GM12878 (cell line): Measurements from ENCODE around the gene LAMA2. TPM values are rescaled to one million over a fixed set of nuclear protein-coding genes. Genes with fewer than 3 reads are reported as not detected.

Experiments used
- ATAC-seq: fragments of 200-7000 bp; cut with Tn5 transposase; 3 replicates; pipeline ENCODE4 v1.9.1; 2020; ENCODE audit warnings: mild to moderate bottlenecking, moderate library complexity
- BruUV-seq: library from RNA; stranded (reverse); fragments of 400-500 nt; replicated peaks from 2 replicates; lab custom pipeline; 2021; lab: Mats Ljungman, UMichigan
- CTCF ChIA-PET: fragments of 300-600 bp; sonication (Branson Sonifier 250); formaldehyde crosslinking; extraction: SDS; loops from one replicate; lab custom pipeline; 2021; ENCODE audit warnings: inconsistent platforms; lab: Yijun Ruan, JAX
- POLR2A ChIA-PET: fragments of 350-600 bp; formaldehyde crosslinking; extraction: SDS; loops from one replicate; lab custom pipeline; 2021; ENCODE audit warnings: inconsistent platforms; lab: Charles Lee
- RAD21 ChIA-PET: fragments of 300-600 bp; sonication (Branson Sonifier 250); formaldehyde crosslinking; loops from one replicate; lab custom pipeline; 2023; ENCODE audit warnings: antibody characterized with exemption; ENCODE audit not compliant: unreplicated experiment; lab: Charles Lee
- SMC1A ChIA-PET: fragments of 300-600 bp; sonication (Branson Sonifier 250); formaldehyde crosslinking; loops from one replicate; lab custom pipeline; 2023; ENCODE audit not compliant: unreplicated experiment, uncharacterized antibody; lab: Charles Lee
- DNase-seq: peaks from one replicate; pipeline ENCODE4 v3.0.0-alpha.2; 2011; ENCODE audit warnings: low read depth, low spot score
- FAIRE-seq: peaks from 3 replicates; lab custom pipeline; 2011; peaks lifted over from hg19 to GRCh38; lab: Jason Lieb, UNC
- H2AFZ ChIP-seq: 2 replicates; pipeline ENCODE4 v1.6.0; 2011; ENCODE audit warnings: low read depth, low read length, control low read depth; ENCODE audit not compliant: control insufficient read depth
- H3K27ac ChIP-seq: 2 replicates; pipeline ENCODE4 v1.5.1; 2011; ENCODE audit warnings: control low read depth; ENCODE audit not compliant: control insufficient read depth, insufficient read depth
- H3K27me3 ChIP-seq, 2 experiments: replicated peaks in 1 of 2; 2 replicates each; pipeline versions ENCODE4 v1.6.0 to v1.6.1; 2011; ENCODE audit warnings: low read length in 1 of 2; ENCODE audit not compliant: control insufficient read depth in 2 of 2, insufficient read depth in 2 of 2
- H3K36me3 ChIP-seq, 2 experiments: 2 replicates each; pipeline ENCODE4 v1.5.1; 2011; ENCODE audit warnings: low read length in 1 of 2; ENCODE audit not compliant: control insufficient read depth in 2 of 2, insufficient read depth in 2 of 2
- H3K4me1 ChIP-seq: 2 replicates; pipeline ENCODE4 v1.6.1; 2011; ENCODE audit warnings: mild to moderate bottlenecking, low read length, moderate library complexity, mixed read lengths; ENCODE audit not compliant: control insufficient read depth, insufficient read depth
- H3K4me2 ChIP-seq: 2 replicates; pipeline ENCODE4 v1.6.0; 2011; ENCODE audit warnings: control low read depth; ENCODE audit not compliant: control insufficient read depth, insufficient read depth
- H3K4me3 ChIP-seq: fragments of 200-600 bp; sonication (generic); 2 replicates; pipeline ENCODE4 v1.5.1; 2016
- H3K79me2 ChIP-seq: 2 replicates; pipeline ENCODE4 v1.6.0; 2011; ENCODE audit warnings: low read length; ENCODE audit not compliant: control insufficient read depth, insufficient read depth
- H3K9ac ChIP-seq: 2 replicates; pipeline ENCODE4 v1.8.0; 2011; ENCODE audit warnings: low read length, control low read depth, mixed read lengths; ENCODE audit not compliant: control insufficient read depth, insufficient read depth
- H3K9me3 ChIP-seq: replicated peaks from 3 replicates; pipeline ENCODE4 v1.5.1; 2011; ENCODE audit warnings: mild to moderate bottlenecking, low read length; ENCODE audit not compliant: control insufficient read depth, insufficient read depth
- H4K20me1 ChIP-seq: 2 replicates; pipeline ENCODE4 v1.6.0; 2011; ENCODE audit not compliant: control insufficient read depth, insufficient read depth
- CBFB ChIP-seq: IDR thresholded peaks from 2 replicates; pipeline ENCODE4 v1.6.1; 2016; ENCODE audit warnings: antibody characterized with exemption, low read depth
- CTCF ChIP-seq, 3 experiments: IDR thresholded peaks in 2 of 3; conservative IDR thresholded peaks in 1 of 3; 2 replicates each; pipeline ENCODE4 v1.5.1; 2011; ENCODE audit warnings: low read depth in 3 of 3, low read length in 3 of 3, mild to moderate bottlenecking in 3 of 3, control low read depth in 2 of 3, moderate library complexity in 2 of 3, inconsistent platforms in 1 of 3, mixed read lengths in 1 of 3; ENCODE audit not compliant: control insufficient read depth in 2 of 3, insufficient read depth in 1 of 3; ENCODE audit errors: extremely low read depth in 1 of 3
- DPF2 ChIP-seq: fragments of 450-650 bp; IDR thresholded peaks from 2 replicates; pipeline ENCODE4 v1.6.1; 2017; ENCODE audit warnings: mild to moderate bottlenecking
- ESRRA ChIP-seq: IDR thresholded peaks from 2 replicates; pipeline ENCODE4 v1.6.1; 2012; ENCODE audit warnings: mild to moderate bottlenecking, low read length, improper control_type of control experiment
- IRF4 ChIP-seq: IDR thresholded peaks from 2 replicates; pipeline ENCODE4 v1.6.1; 2011; ENCODE audit warnings: low read depth, low read length
- MEF2B ChIP-seq: fragments of 450-650 bp; IDR thresholded peaks from 2 replicates; pipeline ENCODE4 v1.6.1; 2018; ENCODE audit warnings: mild to moderate bottlenecking, moderate library complexity; ENCODE audit not compliant: partially characterized antibody, poor library complexity, severe bottlenecking
- SIX5 ChIP-seq: IDR thresholded peaks from 2 replicates; pipeline ENCODE4 v1.6.1; 2011; ENCODE audit warnings: mild to moderate bottlenecking, low read depth, low read length, moderate library complexity; ENCODE audit not compliant: severe bottlenecking
- STAT1 ChIP-seq: fragments of 450-650 bp; conservative IDR thresholded peaks from 2 replicates; pipeline ENCODE4 v1.6.1; 2014; ENCODE audit warnings: antibody characterized with exemption, mild to moderate bottlenecking
- TCF3 ChIP-seq: IDR thresholded peaks from 2 replicates; pipeline ENCODE4 v1.6.1; 2012; ENCODE audit warnings: low read depth, mild to moderate bottlenecking, low read length, borderline replicate concordance; ENCODE audit not compliant: insufficient read depth
- YBX1 ChIP-seq: fragments of 450-650 bp; IDR thresholded peaks from 2 replicates; pipeline ENCODE4 v1.6.1; 2016; ENCODE audit warnings: antibody characterized with exemption
- ZBTB4 ChIP-seq: fragments of 450-650 bp; formaldehyde crosslinking; IDR thresholded peaks from 2 replicates; pipeline ENCODE4 v1.4.0; 2022; ENCODE audit warnings: mild to moderate bottlenecking, moderate library complexity
- ZNF274 ChIP-seq: IDR thresholded peaks from one replicate; pipeline ENCODE4 v1.8.0; 2011; ENCODE audit not compliant: insufficient read length, insufficient read depth
- WGBS: methylation state at CpG from one replicate; pipeline ENCODE4 v1.1.6; 2016; ENCODE audit warnings: low lambda C conversion rate; ENCODE audit not compliant: insufficient replicate concordance, insufficient coverage; ENCODE audit errors: missing lambda C conversion rate; 5-methylcytosine and 5-hydroxymethylcytosine counted together
- in situ Hi-C: fragments of 300-500 bp; cut with MboI; formaldehyde crosslinking; loops from 9 replicates; pipeline ENCODE4 v1.14.3; 2018; ENCODE audit warnings: mixed read lengths
- intact Hi-C: fragments of 100-400 bp; cut with micrococcal nuclease; formaldehyde crosslinking; loops from one replicate; pipeline ENCODE4 v1.14.2; 2022; ENCODE audit not compliant: unreplicated experiment
- polyA plus RNA-seq, 11 experiments: library from polyadenylated mRNA; depleted of rRNA in 4 of 11; unstranded in 6 of 11; stranded (reverse) in 5 of 11; fragments of >200 nt; fragmentation: Nextera tagmentation in 4 of 11; fragmentation: Illumina TruSeq in 1 of 11; extraction: Ambion mirVana in 4 of 11; extraction: Trizol in 1 of 11; gene quantifications; 1 replicate in 1 of 11; 2 replicates in 10 of 11; pipeline versions ENCODE4 v1.2.1 to v1.2.3, GENCODE V29; 2011 to 2016; ENCODE audit warnings: inconsistent platforms in 2 of 11, missing spikeins in 2 of 11, low read depth in 1 of 11
- total RNA-seq, 4 experiments: library from RNA; depleted of rRNA in 3 of 4; stranded (reverse); fragments of >200 nt in 3 of 4; fragmentation: Illumina TruSeq in 1 of 4; extraction: Trizol in 1 of 4; gene quantifications; 2 replicates each; pipeline versions ENCODE4 v1.2.1 to v1.2.3, GENCODE V29; 2013 to 2021

The LAMA2 gene
- total and polyA plus RNA-seq, 10 of the 15 experiments (the other 5 are each of a cell fraction or from before 2014, with no cell fraction given): 0.04 to 2.0 (median 0.37) TPM; not detected in 1

GRCh38 chr6:128981716-128982115 is 98.8 kb downstream of the LAMA2 start:
- POLR2A ChIA-PET: no interaction called here
- Histone ChIP-seq H3K9me3 (no peaks in the 10 kb centered on the region), H3K27me3 (no peaks in the 10 kb centered on the region)
- TF ChIP-seq YBX1 (no peak), MEF2B (no peak)
- TF ChIP-seq, all 136 proteins: peak for 0
- FAIRE-seq (no peak), DNase-seq (no peak), ATAC-seq (no peak)
- intact Hi-C loops (no loop called here), in situ Hi-C loops (no loop called here)
- Histone ChIP-seq H2AFZ (no peak overlapping the region), H3K27ac (no peak overlapping the region), H3K79me2 (no peaks in the 10 kb centered on the region), H3K36me3 (no peaks in the 10 kb centered on the region), H3K4me2 (no peak overlapping the region), H4K20me1 (no peaks in the 10 kb centered on the region), H3K9ac (no peak overlapping the region), H3K4me1 (no peaks in the 10 kb centered on the region), H3K4me3 (no peak overlapping the region)
- RAD21 ChIA-PET: no interaction called here
- 0% methylated on average over 3 of the region's 3 CpGs for WGBS
- no TSS peak for BruUV-seq
- CTCF ChIA-PET: no interaction called here
- SMC1A ChIA-PET: no interaction called here

- SMC1A ChIA-PET: no interaction called here
- Histone ChIP-seq H3K9me3 (no peaks in the 10 kb centered on the region), H3K4me1 (no peaks in the 10 kb centered on the region), H4K20me1 (no peaks in the 10 kb centered on the region), H3K9ac (no peak overlapping the region), H3K79me2 (no peaks in the 10 kb centered on the region), H3K27me3 (no peaks in the 10 kb centered on the region), H3K4me2 (no peak overlapping the region), H3K36me3 (no peaks in the 10 kb centered on the region), H2AFZ (no peak overlapping the region), H3K4me3 (no peak overlapping the region), H3K27ac (no peak overlapping the region)
- FAIRE-seq: no peak
- BruUV-seq: no TSS peak
- POLR2A ChIA-PET: no interaction called here
- in situ Hi-C loops (no loop called here), intact Hi-C loops (no loop called here)
- CTCF ChIA-PET: no interaction called here
- WGBS: 27% methylated on average over 3 of the region's 3 CpGs
- RAD21 ChIA-PET: no interaction called here
- ATAC-seq: no peak
- DNase-seq: no peak
- TF ChIP-seq DPF2 (no peak), ESRRA (no peak), IRF4 (no peak), SIX5 (no peak), CTCF (IDR thresholded peaks at IDR 0.05 in 2 of 3, conservative IDR thresholded peaks at IDR 0.05 in 1 of 3; ENCODE audit: control insufficient read depth in 2 of 3, extremely low read depth in 1 of 3, insufficient read depth in 1 of 3, low read depth in 3 of 3, low read length in 3 of 3) (no peak), ZNF274 (no peak), TCF3 (no peak), CBFB (no peak), STAT1 (no peak), ZBTB4 (CRISPR knock-in tag) (no peak)
Observed at GRCh38 chr6:128990360-128990759, 107.4 kb downstream of the LAMA2 start.
